MM.1S (cell line): ENCODE measurements around the gene ZFP36L1.

Experiments used
- DNase-seq: peaks from one replicate; pipeline ENCODE4 v3.0.0-alpha.2; 2015
- H2AFZ ChIP-seq: fragments of 300-600 bp; sonication (generic); 2 replicates; pipeline ENCODE4 v1.6.0; 2016; ENCODE audit warnings: antibody characterized with exemption, low read length
- H3F3A ChIP-seq: fragments of 300-600 bp; sonication (generic); 2 replicates; pipeline ENCODE4 v1.6.1; 2016; ENCODE audit warnings: mild to moderate bottlenecking, antibody characterized with exemption, low read length, moderate library complexity, mixed read lengths; ENCODE audit not compliant: insufficient read depth
- H3K27ac ChIP-seq: fragments of 300-600 bp; sonication (generic); 2 replicates; pipeline ENCODE4 v1.5.1; 2016; ENCODE audit warnings: mild to moderate bottlenecking, low read length
- H3K27me3 ChIP-seq: fragments of 300-600 bp; sonication (generic); replicated peaks from 2 replicates; pipeline ENCODE4 v1.6.0; 2016; ENCODE audit warnings: low read length; ENCODE audit not compliant: insufficient read depth
- H3K36me3 ChIP-seq: fragments of 300-600 bp; sonication (generic); replicated peaks from 2 replicates; pipeline ENCODE4 v1.6.1; 2016; ENCODE audit warnings: mild to moderate bottlenecking, low read length, mixed read lengths; ENCODE audit not compliant: insufficient read depth
- H3K4me1 ChIP-seq: fragments of 300-600 bp; sonication (generic); 2 replicates; pipeline ENCODE4 v1.6.1; 2016; ENCODE audit warnings: low read length, mixed read lengths
- H3K4me2 ChIP-seq: fragments of 300-600 bp; sonication (generic); 2 replicates; pipeline ENCODE4 v1.6.0; 2016; ENCODE audit warnings: low read depth, low read length
- H3K4me3 ChIP-seq: fragments of 300-600 bp; sonication (generic); 2 replicates; pipeline ENCODE4 v1.5.1; 2016; ENCODE audit warnings: low read length, mixed read lengths
- H3K79me2 ChIP-seq: fragments of 300-600 bp; sonication (generic); 2 replicates; pipeline ENCODE4 v1.6.1; 2016; ENCODE audit warnings: mixed run types, low read length, mixed read lengths
- H3K9ac ChIP-seq: fragments of 300-600 bp; sonication (generic); 2 replicates; pipeline ENCODE4 v1.6.1; 2016; ENCODE audit warnings: low read length, mixed read lengths
- H3K9me2 ChIP-seq: fragments of 300-600 bp; sonication (generic); replicated peaks from 2 replicates; pipeline ENCODE4 v1.6.1; 2016; ENCODE audit warnings: mild to moderate bottlenecking, low read length, mixed read lengths; ENCODE audit not compliant: insufficient read depth
- H3K9me3 ChIP-seq: fragments of 300-600 bp; sonication (generic); replicated peaks from 2 replicates; pipeline ENCODE4 v1.6.1; 2016; ENCODE audit warnings: mild to moderate bottlenecking, low read length, mixed read lengths; ENCODE audit not compliant: insufficient read depth
- H4K20me1 ChIP-seq: fragments of 300-600 bp; sonication (generic); 2 replicates; pipeline ENCODE4 v1.6.1; 2016; ENCODE audit warnings: mild to moderate bottlenecking, low read length, moderate library complexity, mixed read lengths; ENCODE audit not compliant: insufficient read depth
- EZH2 ChIP-seq: fragments of 300-600 bp; sonication (generic); optimal IDR thresholded peaks from 2 replicates; pipeline ENCODE3; 2017; ENCODE audit warnings: low read depth, mild to moderate bottlenecking, antibody characterized with exemption, low read length, mixed read lengths
- EZH2phosphoT487 ChIP-seq: fragments of 300-600 bp; sonication (generic); IDR thresholded peaks from 2 replicates; pipeline ENCODE4 v1.6.1; 2018; ENCODE audit warnings: antibody characterized with exemption, low read length
- TF ChIP-seq, protein P1 (sequence below): fragments of 300-600 bp; sonication (generic); IDR thresholded peaks from 2 replicates; pipeline ENCODE4 v1.5.1; 2016; ENCODE audit warnings: antibody characterized with exemption, low read length, mixed read lengths

ZFP36L1 gene

DNA sequence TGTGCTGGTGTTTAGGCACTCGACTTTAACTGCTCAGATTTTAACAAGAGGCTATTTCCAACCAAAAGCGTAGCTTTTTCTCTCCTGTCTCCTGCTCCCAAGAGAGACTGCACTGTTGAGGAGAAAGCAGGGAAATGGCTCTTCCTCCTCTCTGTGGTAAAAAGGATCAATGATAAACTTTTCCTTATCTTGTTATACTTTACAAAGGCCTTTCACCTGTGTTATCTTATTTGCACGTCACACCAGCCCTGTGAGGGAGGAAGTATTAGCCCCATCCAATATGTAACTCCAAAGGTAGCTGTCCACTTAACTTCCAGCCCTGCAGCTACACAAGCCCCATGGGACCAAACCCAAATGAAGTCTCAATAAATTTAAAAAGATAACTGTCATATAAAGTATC is 32.9 kb upstream of the ZFP36L1 start:
- no peaks in the 10 kb centered on the region for H3K27me3 ChIP-seq
- no peak overlapping the region for H3K4me2 ChIP-seq
- no peak overlapping the region for H3K4me3 ChIP-seq
- no peak overlapping the region for H3K27ac ChIP-seq
- H4K20me1 ChIP-seq = no peaks in the 10 kb centered on the region
- H2AFZ ChIP-seq = no peak overlapping the region
- no peaks in the 10 kb centered on the region for H3K9me3 ChIP-seq
- no peaks in the 10 kb centered on the region for H3K36me3 ChIP-seq
- H3F3A ChIP-seq = no peaks in the 10 kb centered on the region
- no peaks in the 10 kb centered on the region for H3K9me2 ChIP-seq
- H3K9ac ChIP-seq = no peak overlapping the region
- no peaks in the 10 kb centered on the region for H3K4me1 ChIP-seq
- TF ChIP-seq EZH2phosphoT487 (no peak), EZH2 (no peak)
- H3K79me2 ChIP-seq = no peaks in the 10 kb centered on the region
- DNase-seq = no peak

DNA sequence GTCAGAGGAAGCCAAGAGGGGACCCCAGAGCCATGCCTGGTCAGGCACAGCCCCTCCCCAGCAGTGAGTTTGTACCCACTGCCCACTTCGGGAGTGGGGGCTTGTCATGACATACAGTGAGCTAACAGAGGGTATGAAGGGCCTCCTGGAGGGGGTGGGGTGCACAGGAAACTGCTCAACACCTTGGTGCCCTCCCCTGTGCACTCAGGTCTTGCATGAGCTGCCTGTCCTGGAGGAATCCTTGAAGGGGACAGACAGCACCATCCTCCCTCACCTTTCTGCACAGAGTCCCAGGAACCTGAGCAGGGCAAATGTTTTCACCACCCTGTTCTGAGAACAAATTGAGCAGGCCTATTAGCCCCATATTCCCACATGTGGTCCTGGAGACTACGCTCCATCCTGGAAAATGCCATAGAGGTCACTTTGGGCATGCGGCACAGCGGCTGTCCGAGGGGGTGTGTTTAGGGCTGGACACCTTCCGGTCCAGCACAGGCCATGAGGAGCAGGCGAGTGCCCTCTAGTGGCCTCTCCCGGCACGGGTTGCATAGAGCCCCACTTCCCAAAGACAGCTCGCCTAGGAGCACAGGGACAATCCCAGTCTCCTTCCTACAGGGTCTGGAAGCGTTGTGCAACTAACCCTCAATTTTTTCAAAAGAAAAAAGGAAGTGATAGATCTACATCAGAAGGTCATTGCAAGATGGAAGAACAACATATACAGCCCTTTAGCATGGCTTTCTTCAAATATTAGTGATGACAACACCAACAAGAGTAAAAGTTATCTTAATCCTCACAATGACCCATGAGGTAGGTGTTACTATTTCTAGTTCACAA is 31.9 kb upstream of the ZFP36L1 start:
- Histone ChIP-seq H3K27me3 (no peaks in the 10 kb centered on the region), H3K27ac (no peak overlapping the region), H3K36me3 (no peaks in the 10 kb centered on the region), H3K4me3 (no peak overlapping the region), H3K4me2 (peak overlapping the region; percentile 40; the same call in 1 of the 2 replicates), H4K20me1 (no peaks in the 10 kb centered on the region), H2AFZ (peak overlapping the region; percentile 77), H3K9ac (no peak overlapping the region), H3K9me3 (no peaks in the 10 kb centered on the region), H3F3A (no peaks in the 10 kb centered on the region), H3K79me2 (no peaks in the 10 kb centered on the region), H3K9me2 (no peaks in the 10 kb centered on the region), H3K4me1 (no peaks in the 10 kb centered on the region)
- no peak for TF ChIP-seq EZH2
- TF ChIP-seq, protein P1, sequence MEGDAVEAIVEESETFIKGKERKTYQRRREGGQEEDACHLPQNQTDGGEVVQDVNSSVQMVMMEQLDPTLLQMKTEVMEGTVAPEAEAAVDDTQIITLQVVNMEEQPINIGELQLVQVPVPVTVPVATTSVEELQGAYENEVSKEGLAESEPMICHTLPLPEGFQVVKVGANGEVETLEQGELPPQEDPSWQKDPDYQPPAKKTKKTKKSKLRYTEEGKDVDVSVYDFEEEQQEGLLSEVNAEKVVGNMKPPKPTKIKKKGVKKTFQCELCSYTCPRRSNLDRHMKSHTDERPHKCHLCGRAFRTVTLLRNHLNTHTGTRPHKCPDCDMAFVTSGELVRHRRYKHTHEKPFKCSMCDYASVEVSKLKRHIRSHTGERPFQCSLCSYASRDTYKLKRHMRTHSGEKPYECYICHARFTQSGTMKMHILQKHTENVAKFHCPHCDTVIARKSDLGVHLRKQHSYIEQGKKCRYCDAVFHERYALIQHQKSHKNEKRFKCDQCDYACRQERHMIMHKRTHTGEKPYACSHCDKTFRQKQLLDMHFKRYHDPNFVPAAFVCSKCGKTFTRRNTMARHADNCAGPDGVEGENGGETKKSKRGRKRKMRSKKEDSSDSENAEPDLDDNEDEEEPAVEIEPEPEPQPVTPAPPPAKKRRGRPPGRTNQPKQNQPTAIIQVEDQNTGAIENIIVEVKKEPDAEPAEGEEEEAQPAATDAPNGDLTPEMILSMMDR = peak; percentile 72
- peak; percentile 30 for DNase-seq

DNA sequence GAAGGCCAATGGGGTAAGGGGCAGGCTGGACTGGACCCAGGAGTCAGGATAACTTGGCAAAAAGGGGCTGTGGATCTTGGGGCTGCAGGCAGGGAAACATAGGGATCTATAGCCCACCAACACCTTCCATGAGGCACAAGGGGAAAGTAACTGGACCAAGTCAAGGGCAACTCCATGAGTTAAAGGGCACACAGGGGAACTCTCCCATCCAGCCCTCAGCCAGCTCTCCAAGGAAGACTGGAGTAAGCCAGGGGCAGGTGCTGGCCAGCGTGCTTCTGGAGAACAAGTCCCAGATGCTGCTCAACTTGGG is 31.3 kb upstream of the ZFP36L1 start:
- Histone ChIP-seq H3K27me3 (no peaks in the 10 kb centered on the region), H3K79me2 (no peaks in the 10 kb centered on the region), H3F3A (no peaks in the 10 kb centered on the region), H3K9ac (no peak overlapping the region), H3K36me3 (no peaks in the 10 kb centered on the region), H2AFZ (peak overlapping the region; percentile 77), H3K4me1 (no peaks in the 10 kb centered on the region), H4K20me1 (no peaks in the 10 kb centered on the region), H3K4me2 (no peak overlapping the region), H3K4me3 (no peak overlapping the region), H3K9me2 (no peaks in the 10 kb centered on the region), H3K27ac (no peak overlapping the region), H3K9me3 (no peaks in the 10 kb centered on the region)
- TF ChIP-seq, protein P1 = no peak
- TF ChIP-seq EZH2phosphoT487 (no peak), EZH2 (no peak)
- no peak for DNase-seq

DNA sequence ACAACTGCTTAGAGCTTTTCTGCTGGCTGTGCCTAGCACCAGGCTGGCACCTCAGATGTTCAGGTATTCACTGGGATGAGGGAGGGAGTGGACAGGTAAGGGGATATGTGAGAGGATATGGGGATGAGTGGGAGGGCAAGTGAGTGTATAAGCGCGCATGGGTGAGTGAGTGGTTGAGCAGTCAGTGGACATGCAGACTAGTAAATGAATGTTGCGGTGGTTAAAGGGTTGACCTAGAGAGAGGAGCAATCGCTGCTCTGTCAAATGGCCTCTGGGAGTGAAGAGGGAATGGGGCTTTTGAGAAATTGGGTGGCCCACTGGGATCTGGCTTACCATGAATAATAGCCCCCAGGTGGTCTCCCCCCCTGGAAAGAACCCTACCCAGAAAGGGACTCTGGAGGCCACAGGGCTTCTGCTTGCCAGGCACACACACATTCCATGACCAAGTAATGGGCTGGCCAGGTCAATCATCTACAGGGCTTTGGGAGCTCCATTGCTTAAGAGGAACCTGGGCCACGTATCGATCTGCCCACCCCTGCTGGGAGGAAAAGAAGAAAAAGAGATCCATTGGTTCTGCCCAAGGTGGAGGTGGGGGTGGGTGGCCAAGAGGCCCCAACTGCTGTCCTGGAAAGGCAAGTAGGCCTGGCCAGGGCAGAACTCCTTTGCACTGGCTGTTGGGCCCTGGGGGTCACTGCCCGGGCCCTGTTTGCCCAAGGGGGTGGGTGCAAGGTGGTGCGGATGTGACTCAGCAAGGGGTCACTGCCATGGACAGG is 30.8 kb upstream of the ZFP36L1 start:
- no peaks in the 10 kb centered on the region for H3K27me3 ChIP-seq
- no peaks in the 10 kb centered on the region for H3K79me2 ChIP-seq
- H3K27ac ChIP-seq = no peak overlapping the region
- no peaks in the 10 kb centered on the region for H3F3A ChIP-seq
- DNase-seq = no peak
- H3K4me1 ChIP-seq = no peaks in the 10 kb centered on the region
- H3K4me2 ChIP-seq = no peak overlapping the region
- H3K4me3 ChIP-seq = no peak overlapping the region
- no peak for TF ChIP-seq EZH2phosphoT487
- no peaks in the 10 kb centered on the region for H3K9me3 ChIP-seq
- peak overlapping the region; percentile 77; the same call in 1 of the 2 replicates for H2AFZ ChIP-seq
- no peaks in the 10 kb centered on the region for H4K20me1 ChIP-seq
- H3K9me2 ChIP-seq = no peaks in the 10 kb centered on the region
- H3K9ac ChIP-seq = no peak overlapping the region
- no peaks in the 10 kb centered on the region for H3K36me3 ChIP-seq
